ENCODE results near the gene VASP.

VASP gene

GRCh38 chr19:45474606-45475521 lies 32.4 kb upstream of the VASP start:
- DNase-seq, result peak; percentile 60

GRCh38 chr19:45475537-45476291 lies 31.6 kb upstream of the VASP start:
- DNase-seq, result peak; percentile 45

GRCh38 chr19:45476304-45476703 lies 31.0 kb upstream of the VASP start:
- no peak for DNase-seq

- DNase-seq, result peak; percentile 43
Measured at GRCh38 chr19:45477186-45477585, 30.1 kb upstream of the VASP start.

- peak; percentile 71 for DNase-seq
Measured at GRCh38 chr19:45477713-45478453, 29.4 kb upstream of the VASP start.

- DNase-seq, result peak; percentile 94
Measured at GRCh38 chr19:45478454-45479238, 28.6 kb upstream of the VASP start.

GRCh38 chr19:45483033-45483432 lies 24.2 kb upstream of the VASP start:
- no peak for DNase-seq

GRCh38 chr19:45484273-45484945 lies 22.9 kb upstream of the VASP start:
- no peak for DNase-seq

- DNase-seq, result peak; percentile 97
Measured at GRCh38 chr19:45485305-45486077, 21.8 kb upstream of the VASP start.

- DNase-seq, result no peak
Measured at GRCh38 chr19:45488708-45489107, 18.6 kb upstream of the VASP start.

- DNase-seq, result no peak
Measured at GRCh38 chr19:45489216-45489855, 17.9 kb upstream of the VASP start.

GRCh38 chr19:45492137-45492626 lies 15.1 kb upstream of the VASP start:
- no peak for DNase-seq

- DNase-seq, result no peak
Measured at GRCh38 chr19:45492627-45493470, 14.4 kb upstream of the VASP start.

GRCh38 chr19:45494261-45494916 lies 12.9 kb upstream of the VASP start:
- DNase-seq, result no peak

- DNase-seq, result no peak
Measured at GRCh38 chr19:45495178-45495577, 12.1 kb upstream of the VASP start.

- DNase-seq, result peak; percentile 42
Measured at GRCh38 chr19:45496349-45496953, 10.8 kb upstream of the VASP start.

- DNase-seq, result no peak
Measured at GRCh38 chr19:45497791-45498190, 9.5 kb upstream of the VASP start.

Measured in DMS53 (cell line).